ENCODE data around the gene SDR42E2.
"Not testable (repeated sequence)": the region's sequence is repeated elsewhere in the genome, so short reads cannot be mapped to it uniquely, and the experiment has no call there.

SDR42E2 gene

DNA sequence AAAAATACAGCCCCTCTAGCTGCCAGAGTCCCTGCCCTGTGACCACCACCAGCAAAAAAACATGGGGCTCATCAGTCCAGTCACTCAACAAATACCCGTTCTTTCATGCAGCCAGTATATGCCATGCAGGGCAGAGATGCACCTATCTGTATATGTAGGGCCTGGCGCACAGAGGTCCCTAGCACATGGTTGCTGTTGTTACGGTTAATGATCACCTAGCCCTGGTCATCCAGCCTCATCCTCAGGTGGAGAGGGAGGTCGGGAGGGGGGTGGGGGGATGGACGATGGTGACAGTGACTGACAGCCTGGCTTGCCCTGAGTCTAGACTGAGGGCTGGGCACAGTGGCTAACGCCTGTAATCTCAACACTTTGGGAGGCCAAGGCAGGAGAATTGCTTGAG lies 1.5 kb downstream of the SDR42E2 start:
- DNase-seq: no peak

- no peak for DNase-seq
These were observed 2.2 kb downstream of the SDR42E2 start for GRCh38 chr16:22164482-22164881.

DNA sequence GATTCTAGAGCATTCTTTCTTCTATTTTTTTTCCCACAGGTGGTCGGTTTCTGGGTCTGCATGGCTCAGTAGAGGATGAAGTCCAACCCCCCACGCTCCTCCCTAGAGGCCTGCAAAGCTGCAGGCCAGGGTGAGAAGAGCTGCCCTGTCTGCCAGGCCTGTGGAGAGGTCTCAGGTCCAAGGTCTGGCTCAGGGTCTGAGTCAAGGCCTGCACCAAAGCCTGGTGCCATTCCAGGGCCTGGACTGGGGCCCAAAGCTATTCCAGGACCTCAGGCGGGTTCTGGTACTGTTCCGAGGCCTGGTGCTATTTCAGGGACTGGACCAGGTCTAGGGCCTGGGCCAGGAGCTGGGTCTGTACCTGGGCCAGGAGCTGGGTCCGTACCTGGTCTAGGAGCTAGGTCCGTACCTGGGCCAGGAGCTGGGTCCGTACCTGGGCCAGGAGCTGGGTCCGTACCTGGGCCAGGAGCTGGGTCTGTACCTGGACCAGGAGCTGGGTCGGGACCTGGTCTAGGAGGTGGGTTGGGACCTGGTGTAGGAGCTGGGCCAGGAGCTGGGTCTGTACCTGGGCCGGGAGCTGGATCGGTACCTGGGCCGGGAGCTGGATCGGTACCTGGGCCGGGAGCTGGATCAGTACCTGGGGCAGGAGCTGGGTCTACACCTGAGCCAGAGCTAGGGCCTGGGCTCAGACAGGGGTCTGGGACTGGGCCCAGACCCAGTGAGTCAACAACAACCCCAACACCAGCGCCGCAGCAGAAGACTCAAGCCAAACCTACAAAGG lies 3.4 kb downstream of the SDR42E2 start:
- no peak for DNase-seq

DNA sequence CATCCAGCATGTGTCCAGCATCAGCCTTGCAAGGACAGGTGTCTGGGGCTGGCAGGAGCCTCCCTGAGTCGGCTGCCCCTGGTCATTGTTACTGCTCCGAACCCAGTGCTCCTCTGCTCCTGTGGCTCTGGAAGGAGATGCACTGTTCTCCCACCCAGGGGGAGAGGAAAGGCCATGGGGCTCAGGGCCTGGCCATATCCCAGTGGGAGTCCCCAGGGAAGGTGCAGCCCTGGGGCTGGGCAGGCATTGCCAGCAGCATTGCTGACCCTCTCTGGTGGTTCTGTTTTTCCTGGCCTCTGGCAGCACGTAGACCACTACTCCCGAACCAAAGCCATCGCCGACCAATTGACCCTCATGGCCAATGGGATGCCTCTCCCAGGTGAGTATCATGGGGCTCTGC lies 9.6 kb downstream of the SDR42E2 start:
- DNase-seq: no peak

- not testable (repeated sequence) for DNase-seq
These were observed 10.3 kb downstream of the SDR42E2 start for GRCh38 chr16:22172642-22173041.

GRCh38 chr16:22174642-22175041 lies 12.3 kb downstream of the SDR42E2 start:
- DNase-seq: no peak

DNA sequence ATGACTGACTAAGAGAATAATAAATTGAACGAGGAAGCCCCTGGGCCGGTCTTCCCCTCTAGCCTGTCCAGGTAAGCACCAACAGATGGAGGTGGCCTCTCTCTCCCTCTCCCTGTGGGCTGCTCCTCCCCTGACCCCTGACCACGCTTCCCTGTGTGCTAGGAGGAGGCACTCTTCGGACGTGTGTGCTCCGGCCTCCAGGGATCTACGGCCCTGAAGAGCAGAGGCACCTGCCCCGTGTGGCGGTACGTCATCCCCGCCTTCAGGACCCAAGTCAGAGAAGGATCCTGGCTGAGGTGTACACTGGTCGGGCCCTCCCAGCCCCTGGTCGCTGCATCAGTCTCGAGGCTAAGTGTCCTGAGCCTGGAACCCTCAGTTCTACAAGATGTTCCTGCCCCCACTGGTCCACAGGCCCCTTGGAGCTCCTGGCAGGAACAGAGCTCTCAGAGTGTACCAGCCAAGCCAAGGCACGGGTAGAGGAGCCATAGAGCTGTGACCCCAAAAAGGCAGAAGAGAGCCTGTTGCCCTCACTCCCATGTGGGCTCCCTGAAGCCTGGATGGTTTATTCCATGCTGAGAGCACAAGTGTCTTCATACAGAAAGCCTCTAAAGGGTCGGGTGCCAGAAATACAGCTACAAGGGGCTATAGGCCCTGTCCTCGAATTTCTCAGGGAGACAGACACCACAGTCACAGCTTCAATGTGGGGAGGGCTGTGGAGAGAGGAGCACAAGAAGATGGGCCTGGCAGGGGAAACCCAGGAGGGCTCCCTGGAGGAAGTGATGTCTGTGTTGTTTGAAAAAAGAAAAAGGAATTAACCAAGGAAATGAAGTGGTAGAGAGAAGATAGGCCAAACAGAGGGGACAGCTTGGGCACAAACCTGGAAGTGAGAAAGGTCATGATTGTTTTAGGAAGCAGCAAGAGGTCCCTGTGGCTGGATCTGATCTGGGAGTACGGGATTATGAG lies 15.9 kb downstream of the SDR42E2 start:
- DNase-seq: no peak

DNA sequence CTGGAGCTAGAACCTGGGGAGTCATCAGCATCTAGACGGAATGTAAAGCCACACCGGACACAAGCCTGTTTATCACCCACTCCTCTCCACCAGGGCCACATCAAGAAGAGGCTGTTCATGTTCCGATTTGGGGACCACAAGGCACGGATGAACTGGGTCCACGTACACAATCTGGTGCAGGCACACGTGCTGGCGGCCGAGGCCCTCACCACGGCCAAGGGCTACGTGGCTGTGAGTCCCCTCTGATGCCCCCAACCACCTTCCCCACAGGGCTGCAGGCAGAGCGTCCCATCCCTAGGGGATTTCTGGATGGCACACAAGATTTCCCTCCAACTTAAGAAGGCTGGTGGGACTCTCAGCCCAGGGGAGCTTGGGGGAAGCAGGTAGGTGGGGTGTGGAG lies 19.1 kb downstream of the SDR42E2 start:
- DNase-seq: no peak

DNA sequence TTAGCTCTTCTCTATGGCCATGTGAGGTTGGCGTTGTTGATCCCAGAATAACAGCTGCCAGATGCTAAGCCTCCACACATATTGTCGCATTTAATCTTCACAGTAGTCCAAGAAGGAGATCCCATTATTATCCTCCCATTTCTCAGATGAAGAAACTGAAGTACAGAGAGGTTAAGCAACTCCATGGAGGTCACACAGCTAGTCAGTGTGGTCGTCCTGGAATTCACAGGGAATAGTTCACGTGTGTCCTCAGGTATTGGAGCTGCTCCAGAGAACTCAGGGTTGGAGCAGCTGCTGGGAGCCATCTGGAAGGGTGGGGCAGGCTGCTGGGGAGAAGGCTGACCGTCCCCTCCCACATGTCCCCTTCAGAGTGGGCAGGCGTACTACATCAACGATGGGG lies 19.5 kb downstream of the SDR42E2 start:
- DNase-seq: no peak

DNA sequence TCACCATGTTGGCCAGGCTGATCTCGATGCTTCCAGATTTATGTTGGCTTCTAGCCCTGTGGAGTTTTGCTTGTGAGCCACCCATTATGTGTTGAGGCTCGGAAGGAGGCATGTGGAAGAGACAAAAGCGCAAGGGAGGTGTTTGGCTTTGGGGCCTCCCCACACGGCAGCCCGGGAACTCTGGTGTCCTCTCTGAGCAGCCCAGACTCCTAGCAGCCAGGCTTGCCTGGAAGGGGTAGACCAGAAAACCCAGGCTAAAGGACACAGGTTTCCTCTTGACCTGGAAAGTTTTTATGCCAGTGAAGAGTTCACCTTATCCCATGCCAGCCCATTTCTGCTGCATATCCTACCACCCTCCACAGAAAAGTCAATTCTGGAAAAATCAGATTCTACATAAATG lies 21.0 kb downstream of the SDR42E2 start:
- no peak for DNase-seq

DNA sequence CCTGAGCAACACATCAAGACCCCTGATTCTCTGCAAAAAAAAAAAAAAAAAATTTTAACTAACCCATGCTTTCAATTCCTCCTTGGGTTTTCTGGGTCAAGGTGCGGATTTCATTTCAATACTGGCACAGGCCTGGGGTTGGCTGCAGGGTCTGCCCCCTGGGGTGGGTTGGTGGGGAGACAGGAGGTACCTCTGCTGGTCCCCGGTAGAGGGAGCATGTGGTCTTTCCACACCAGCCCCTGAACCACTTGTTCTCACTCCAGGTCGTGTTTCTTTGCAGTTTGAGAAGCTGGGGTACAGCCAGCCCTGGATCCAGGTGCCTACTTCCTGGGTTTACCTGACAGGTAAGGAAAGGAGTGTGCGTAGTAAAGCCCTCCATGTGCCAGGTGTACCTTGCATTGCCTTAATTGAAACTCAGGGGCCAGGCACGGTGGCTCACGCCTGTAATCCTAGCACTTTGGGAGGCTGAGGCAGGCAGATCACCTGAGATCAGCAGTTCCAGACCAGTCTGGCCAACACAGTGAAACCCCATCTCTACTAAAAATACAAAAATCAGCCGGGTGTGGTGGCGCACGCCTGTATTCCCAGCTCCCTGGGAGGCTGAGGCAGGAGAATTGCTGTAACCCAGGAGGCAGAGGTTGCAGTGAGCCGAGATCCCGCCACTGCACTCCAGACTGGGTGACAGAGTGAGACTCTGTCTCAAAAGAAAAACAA lies 21.8 kb downstream of the SDR42E2 start:
- no peak for DNase-seq

DNA sequence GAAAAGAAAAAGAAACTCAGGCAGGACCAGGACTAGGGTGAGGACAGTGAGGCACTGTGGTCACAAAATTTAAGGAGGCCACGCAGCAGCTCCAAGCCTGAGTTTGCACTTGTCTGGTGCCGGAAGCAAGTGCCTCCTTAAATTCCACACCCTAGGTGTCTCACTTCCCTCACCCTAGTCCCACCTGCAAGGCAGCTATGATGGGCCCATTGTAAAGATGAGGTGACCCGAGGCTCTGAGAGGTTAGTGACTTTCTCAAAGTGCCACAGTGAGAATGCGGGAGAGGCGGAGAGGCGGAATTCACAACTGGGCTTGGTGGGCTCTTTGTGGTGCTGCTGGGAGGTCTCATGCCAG lies 22.3 kb downstream of the SDR42E2 start:
- DNase-seq: no peak

GRCh38 chr16:22186517-22186916 lies 24.2 kb downstream of the SDR42E2 start:
- no peak for DNase-seq

DNA sequence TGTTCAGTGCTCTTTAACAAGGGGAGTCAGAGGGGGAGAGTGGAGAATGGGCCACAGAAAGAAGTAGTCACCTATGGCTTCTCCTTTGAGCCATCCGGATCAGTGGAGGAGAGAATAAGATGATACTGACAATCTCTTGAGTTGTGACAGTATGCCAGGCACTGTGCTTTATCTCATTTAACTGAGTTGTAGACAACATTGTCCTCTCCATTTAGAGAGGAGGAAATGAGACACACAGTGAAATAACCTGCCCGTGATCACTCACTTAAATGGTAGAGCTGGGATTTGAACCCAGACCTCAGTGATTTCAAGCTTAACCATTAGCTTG lies 25.9 kb downstream of the SDR42E2 start:
- no peak for DNase-seq

DNA sequence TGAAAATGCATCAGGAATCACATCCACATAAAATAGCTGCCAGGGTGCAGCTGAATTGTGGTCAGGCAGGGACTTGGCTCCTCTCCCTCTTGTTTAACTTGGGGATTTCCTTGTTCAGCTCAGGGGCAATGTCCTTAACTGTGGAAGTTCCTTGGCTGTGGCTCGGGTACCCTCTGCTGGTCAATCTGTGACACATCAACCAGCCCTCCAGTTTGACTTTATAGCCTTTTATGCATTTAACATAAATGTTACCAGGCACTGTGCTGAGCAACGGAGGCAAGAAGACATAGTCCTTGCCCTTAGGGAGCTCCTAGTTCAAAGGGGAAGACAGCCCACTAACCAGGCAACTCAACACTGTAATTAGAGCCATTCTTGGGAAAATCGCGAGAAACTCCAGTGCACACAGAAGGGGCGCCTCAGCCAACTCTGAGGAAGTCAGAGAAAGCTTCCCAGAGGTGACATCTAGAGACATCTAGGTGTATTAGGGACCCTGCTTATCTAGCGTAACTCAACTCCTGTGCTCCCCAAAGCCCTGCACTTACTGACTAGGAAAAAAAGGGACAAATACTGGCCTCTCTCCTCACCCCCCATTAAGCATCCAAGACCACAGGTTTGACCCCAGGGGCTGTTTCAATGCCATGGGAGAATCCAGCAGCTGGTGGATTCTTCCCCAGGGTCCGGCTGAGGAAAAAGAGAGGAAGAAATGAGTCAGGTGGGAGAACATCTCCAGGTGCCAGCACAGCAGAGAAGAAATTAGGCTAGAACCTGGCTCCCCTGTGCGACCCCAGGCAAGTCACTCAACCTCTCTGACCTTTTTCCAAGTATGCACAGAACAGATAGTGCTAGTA lies 26.5 kb downstream of the SDR42E2 start:
- DNase-seq: peak; percentile 63 to 71

DNA sequence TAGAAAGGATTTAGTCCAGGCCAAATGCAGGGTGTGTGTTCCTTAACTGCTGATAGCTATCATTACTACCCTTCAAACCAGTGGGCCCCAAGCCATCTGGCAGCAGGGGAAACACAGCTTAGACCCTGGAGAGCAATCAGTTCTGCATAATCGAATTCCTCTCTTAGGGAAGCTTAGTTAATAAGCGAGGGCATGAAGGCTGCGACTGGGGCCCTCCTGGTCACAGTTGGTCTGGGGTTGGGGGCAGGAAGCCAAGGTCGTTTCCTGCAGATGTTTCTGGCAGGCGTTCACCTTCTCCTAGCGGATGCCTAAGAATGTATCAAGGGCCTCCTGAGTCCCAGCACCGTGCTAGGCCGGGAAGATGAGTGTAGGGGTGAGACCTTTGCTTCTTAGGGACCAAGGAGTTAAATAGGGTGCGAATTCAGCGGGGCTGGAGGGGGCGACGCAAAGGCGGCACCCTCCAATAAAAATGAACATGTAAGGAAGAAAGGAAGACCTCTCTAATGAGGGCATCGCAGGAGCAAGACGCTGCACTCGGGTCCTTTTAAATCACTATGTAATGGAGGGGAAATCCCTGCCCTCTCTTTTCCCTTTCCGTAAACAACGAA lies 27.3 kb downstream of the SDR42E2 start:
- no peak for DNase-seq

DNA sequence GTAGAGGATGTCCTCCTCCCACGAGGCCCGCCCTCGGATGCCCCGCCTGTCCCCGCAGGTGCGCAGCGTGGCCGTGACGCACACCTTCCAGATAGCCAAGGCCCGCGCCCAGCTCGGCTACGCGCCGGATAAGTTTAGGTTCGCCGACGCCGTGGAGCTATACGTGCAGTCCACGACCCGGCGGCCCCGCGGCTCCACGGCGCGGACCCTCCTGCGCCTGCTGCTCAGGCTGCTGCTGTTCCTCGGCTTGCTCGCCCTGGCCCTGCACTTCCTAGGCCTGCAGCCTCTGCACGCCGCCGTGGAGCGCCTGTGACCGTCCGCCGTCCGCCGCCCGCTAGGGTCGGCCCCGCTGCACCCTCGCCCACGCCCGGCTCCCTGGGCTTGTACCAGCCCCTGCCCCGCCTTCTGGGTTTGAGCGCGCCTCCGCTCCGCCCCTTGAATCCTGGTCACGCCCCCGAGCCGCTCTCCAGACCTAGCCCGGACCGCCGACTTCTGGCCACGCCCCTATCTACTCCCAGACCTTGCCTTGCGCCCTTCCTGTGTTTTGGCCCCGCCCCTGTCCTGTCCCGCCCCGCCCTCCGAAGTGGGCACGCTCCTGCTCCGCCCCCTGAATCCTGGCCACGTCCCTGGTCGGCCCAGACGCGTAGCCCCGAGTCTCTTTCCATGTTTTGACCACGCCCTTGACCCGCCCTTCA lies 27.9 kb downstream of the SDR42E2 start:
- peak; percentile 100 for DNase-seq

DNA sequence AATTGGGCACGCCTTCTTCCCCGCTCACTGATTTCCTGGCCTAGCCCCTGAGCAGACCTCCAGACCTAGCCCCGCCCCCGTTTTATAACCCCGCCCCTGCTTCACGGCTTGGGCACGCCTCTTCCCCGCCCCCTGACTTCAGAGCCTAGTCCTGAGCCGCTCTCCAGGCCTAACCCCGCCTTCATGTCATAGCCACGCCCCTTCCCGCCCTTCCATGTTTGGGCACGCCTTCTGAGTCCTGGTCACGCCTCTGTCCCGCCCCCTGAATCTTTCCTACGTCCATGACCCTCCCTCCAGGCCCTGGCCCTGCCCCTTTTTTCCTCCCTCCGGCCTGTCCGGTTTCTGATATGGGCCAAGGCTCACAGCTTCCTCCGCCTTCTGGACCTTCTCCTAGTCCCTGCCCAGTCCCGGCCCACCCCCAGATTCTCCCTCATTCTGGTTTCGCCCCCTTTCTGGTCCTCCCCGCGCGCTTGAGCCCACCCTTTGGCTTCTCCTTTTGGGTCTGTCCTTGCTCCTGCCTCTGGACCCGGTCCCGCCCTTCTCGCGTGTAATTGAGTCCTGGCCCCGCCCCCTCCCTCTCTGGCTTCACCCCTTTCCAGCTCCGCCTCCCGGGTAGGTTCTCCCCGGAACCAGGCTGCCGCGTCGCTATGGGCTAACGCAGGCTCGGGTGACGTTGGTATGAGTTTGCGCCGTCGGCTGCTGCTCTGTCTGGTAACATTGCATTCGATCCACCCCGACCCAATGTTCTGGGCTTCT lies 28.6 kb downstream of the SDR42E2 start:
- peak; percentile 100 for DNase-seq

- DNase-seq: peak; percentile 34 to 43
These were observed 29.4 kb downstream of the SDR42E2 start for GRCh38 chr16:22191532-22192260.
